Measurements from ENCODE around the gene MICALL2.

The MICALL2 gene

DNA sequence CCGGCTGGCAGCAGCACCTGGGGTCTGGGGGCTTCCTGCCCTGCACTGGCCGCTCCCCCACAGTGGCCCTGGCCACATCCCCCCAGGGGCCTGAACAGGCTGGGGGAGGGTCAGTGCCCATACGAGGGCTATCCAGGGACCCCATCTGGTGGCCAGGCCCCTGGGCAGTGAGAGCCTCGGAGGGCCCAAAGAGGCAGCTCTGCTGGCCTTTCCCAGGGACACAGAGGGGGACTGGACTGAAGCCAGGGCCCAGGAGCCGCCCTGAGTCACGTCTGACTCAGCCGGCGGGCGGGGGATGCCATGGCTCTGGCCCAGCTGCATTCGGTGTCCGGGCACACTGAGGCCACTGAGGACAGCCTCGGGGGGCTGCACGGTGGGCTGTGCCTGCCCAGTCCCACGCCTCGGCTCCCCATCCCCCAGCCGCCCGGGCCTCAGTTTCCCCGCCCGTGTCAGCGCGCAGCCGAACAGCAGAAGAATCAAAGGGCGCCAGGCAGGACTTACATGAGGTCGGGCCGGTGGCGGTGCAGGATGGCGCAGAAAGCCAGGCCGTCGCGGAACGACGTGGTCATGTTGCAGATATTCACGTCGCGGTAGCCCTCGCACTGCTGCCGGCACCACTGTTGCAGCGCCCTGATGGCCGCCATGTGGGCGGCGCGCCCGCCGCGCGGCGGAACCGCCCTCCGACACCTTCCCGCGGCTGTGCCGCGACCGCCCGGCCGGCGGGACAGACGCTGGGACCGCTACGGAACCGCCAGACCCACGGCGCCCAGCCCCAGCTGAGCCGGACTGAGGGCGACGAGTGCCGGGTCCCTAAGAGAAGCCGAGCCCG, at the start of gene MICALL2:
TSS of gene MICALL2 (minus strand) at position 788 of the 829 bp plus-strand sequence. CDS start at position 644, 144 bp downstream.
- peak; percentile 64 for DNase-seq (ENCODE audit: low spot score)

DNA sequence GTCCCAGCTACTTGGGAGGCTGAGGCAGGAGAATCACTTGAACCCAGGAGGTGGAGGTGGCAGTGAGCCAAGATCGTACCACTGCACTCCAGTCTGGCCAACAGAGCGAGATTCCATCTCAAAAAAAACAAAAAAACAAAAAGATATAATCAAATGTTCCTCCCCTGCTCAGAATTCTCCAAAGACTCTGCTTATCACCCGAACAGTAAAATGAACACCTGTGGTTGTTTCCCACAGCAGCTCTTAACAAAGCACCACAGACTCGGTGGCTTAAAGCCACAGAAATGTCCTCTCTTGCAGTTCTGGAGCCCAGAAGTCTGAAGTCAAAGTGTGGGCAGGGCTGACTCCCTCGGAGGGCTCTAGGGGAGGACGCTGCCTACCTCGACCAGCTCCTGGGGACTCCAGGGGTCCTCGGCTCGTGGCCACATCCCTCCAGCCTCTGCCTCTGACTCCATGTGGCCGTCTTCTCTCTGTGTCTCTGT, 49.0 kb upstream of the MICALL2 start:
- no peak for DNase-seq (ENCODE audit: low spot score)

- DNase-seq (ENCODE audit: low spot score) = no peak
These were observed 46.7 kb upstream of the MICALL2 start for GRCh38 chr7:1505731-1506550.

GRCh38 chr7:1503816-1504775, 44.8 kb upstream of the MICALL2 start, which contains the start of gene INTS1:
Gene INTS1 (minus strand): TSS chr7:1504389. CDS start chr7:1503960, 429 bp downstream.
- peak; percentile 97 for DNase-seq (ENCODE audit: low spot score)

GRCh38 chr7:1503390-1503789, 44.1 kb upstream of the MICALL2 start:
- no peak for DNase-seq (ENCODE audit: low spot score)

DNA sequence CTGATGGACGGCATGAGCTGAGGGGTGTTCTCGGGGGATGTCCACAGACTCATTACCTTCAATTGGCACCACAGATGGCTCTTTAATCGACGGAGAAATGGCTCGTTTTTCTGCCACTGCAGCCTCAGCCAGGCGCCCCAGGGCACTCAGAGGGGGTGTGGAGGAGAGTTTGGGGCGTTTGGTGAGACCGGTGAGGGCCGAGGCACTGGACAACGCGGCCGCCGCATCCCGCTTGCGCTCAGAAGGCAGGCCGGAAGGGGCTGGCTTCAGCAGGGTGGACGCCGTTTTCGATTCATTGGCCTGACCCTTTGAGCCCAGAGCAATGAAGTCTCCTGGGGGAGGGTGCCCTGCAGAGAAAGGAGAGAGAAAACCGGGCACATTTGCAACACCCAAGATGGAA, 43.6 kb upstream of the MICALL2 start:
- no peak for DNase-seq (ENCODE audit: low spot score)

- no peak for DNase-seq (ENCODE audit: low spot score)
These were observed 42.4 kb upstream of the MICALL2 start for GRCh38 chr7:1501487-1502270.

GRCh38 chr7:1500064-1500807, 41.0 kb upstream of the MICALL2 start:
- DNase-seq (ENCODE audit: low spot score) = no peak

- DNase-seq (ENCODE audit: low spot score) = no peak
These were observed 40.2 kb upstream of the MICALL2 start for GRCh38 chr7:1499367-1500029.

- DNase-seq (ENCODE audit: low spot score) = no peak
These were observed 39.4 kb upstream of the MICALL2 start for GRCh38 chr7:1498370-1499305.

DNA sequence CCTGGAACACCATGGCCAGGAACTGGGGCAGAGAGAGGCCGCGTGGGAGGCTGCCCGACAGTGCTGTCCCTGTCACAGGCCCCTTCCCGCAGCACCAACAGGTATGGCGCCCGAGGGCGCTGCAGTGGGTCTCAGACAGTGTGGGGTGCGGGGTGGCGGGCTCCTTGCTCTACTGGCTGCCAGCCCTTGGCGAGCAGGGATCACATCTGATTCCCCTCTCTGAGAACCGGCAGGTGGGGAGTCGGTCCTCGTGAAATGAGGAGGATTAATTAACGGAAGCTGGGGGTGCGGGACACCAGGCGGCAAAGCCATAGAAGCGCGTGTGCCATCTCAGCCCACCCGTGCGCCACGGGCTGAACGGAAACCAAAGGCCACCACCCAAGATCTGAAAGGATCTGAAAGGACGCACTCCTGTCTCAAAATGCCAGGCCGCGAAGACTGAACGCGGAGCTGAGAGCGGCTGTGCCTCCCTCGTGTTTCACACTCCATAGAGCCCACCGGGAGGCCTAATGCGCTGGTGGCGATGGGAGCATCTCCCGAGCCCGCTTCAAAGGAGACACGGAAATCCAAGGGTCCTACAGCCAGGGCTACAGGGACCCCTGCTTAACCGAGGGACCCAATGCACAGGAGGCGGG, 38.1 kb upstream of the MICALL2 start:
- no peak for DNase-seq (ENCODE audit: low spot score)

DNA sequence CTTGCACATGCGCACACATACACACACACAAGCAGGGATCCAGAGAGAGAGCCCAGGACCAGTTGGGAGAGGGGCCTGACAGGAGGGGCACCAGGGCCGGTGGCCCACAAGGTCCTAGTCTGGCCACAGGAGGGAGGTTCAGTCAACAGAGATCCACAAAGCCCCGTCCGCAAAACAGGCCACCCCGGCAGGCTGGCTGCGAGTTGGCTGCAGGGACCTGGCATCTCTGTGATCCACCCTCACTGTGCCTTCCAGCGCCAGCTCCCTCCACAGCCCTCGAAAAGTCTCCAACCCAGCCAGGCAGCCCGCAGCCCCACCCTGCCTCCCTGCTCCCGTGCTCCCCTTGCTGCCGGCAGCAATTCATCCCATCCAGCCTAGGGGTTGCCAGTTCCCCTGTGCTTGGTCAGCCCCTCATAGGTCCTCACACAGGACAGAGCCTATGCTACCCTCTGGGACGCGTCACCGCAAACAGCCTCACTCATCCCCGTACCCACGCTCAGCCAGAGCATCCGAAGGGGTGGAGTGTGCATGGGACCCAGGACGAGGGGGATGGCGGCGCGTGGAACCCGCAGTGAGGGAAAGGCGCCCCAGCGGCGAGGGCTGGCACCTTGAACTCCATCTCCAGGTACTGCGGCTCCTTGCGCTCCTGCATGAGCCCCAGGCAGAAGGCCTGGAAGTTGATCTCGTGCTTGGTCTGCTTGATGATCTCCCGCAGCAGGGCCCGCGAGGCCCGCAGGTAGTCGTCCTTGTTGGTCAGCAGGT, 37.4 kb upstream of the MICALL2 start:
- DNase-seq (ENCODE audit: low spot score) = no peak

GRCh38 chr7:1495564-1496242, 36.4 kb upstream of the MICALL2 start:
- DNase-seq (ENCODE audit: low spot score) = no peak

GRCh38 chr7:1494866-1495563, 35.7 kb upstream of the MICALL2 start:
- peak; percentile 30 for DNase-seq (ENCODE audit: low spot score)

- peak; percentile 44 for DNase-seq (ENCODE audit: low spot score)
These were observed 35.2 kb upstream of the MICALL2 start for GRCh38 chr7:1494447-1494846.

- peak; percentile 21 for DNase-seq (ENCODE audit: low spot score)
These were observed 34.3 kb upstream of the MICALL2 start for GRCh38 chr7:1493571-1493970.
